Bladder microvascular endothelial cell (primary cell): ENCODE data around the gene CBX7. TPM values are rescaled to one million over a fixed set of nuclear protein-coding genes. Genes with fewer than 3 reads are reported as not detected.

Source experiments
- total RNA-seq: library from RNA; depleted of rRNA; stranded (reverse); fragments of >200 nt; gene quantifications from 2 replicates; pipeline ENCODE4 v1.2.3, GENCODE V29; 2014

Gene CBX7
- total RNA-seq, result 2.4 and 8.5 TPM in 2 replicates

GRCh38 chr22:39152511-39153219 is at the start of gene CBX7:
CBX7 (minus strand) TSS chr22:39152680; CDS start chr22:39152444, 236 bp downstream.

GRCh38 chr22:39097098-39098020 is 55.1 kb downstream of the CBX7 start, which contains the start of gene APOBEC3H:
APOBEC3H (plus strand) TSS chr22:39097244; CDS start chr22:39100279, 3,035 bp downstream.

Other genes starting within 250 kb of the CBX7 start
- not detected in 2 replicates for gene APOBEC3A, start 195.1 kb downstream of the CBX7 start, total RNA-seq
- gene APOBEC3B, start 170.3 kb downstream of the CBX7 start, total RNA-seq, result 0.82 and 3.6 TPM in 2 replicates
- 1.5 and 2.8 TPM in 2 replicates for gene APOBEC3C, start 138.4 kb downstream of the CBX7 start, total RNA-seq
- gene APOBEC3D, start 131.6 kb downstream of the CBX7 start, total RNA-seq, result 1.1 and 2.4 TPM in 2 replicates
- 4.5 and 8.0 TPM in 2 replicates for gene APOBEC3F, start 111.8 kb downstream of the CBX7 start, total RNA-seq
- 4.4 and 6.0 TPM in 2 replicates for gene APOBEC3G, start 75.4 kb downstream of the CBX7 start, total RNA-seq
- 0.19 and 0.32 TPM in 2 replicates for gene APOBEC3H, start 55.4 kb downstream of the CBX7 start, total RNA-seq
- gene PDGFB, start 92.3 kb upstream of the CBX7 start, total RNA-seq, result 108 and 292 TPM in 2 replicates
- 2,861 and 3,739 TPM in 2 replicates for gene RPL3, start 166.9 kb upstream of the CBX7 start, total RNA-seq
- gene SYNGR1, start 197.3 kb upstream of the CBX7 start, total RNA-seq, result 0.49 and 1.5 TPM in 2 replicates
- gene TAB1, start 247.1 kb upstream of the CBX7 start, total RNA-seq, result 20.0 and 21.7 TPM in 2 replicates